Activated CD4-positive, CD25-positive, alpha-beta regulatory T cell treated with anti-CD3 and anti-CD28 coated beads, Interleukin-2, amount 50 U/mL, for 16 hours (primary cell): ENCODE measurements around the gene FBN2.
"Not testable (repeated sequence)": the region's sequence is repeated elsewhere in the genome, so short reads cannot be mapped to it uniquely, and the experiment has no call there.

Experiments used
- DNase-seq: peaks from one replicate; pipeline ENCODE4 v3.0.0-alpha.2; 2020; ENCODE audit warnings: low read depth, low spot score

The FBN2 gene

GRCh38 chr5:128358826-128359225 is 179.2 kb downstream of the FBN2 start:
- no peak for DNase-seq

DNA sequence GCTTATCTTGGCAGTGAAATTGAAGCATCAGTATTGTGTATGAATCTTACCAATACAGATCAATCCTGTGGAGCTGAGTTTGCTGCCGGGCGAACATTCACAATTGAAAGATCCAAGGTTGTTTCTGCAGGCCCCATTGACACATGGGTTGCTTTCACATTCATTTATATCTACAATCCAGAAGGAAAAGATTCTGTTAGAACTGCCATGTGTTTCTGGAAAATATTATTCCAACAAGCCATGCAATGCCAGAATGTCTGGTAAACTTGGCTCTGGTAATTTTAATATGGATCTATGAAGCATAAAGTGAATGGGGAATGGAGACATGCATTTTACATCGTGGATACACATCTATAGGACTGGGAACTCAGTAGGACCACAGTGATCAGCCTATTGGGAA is 180.8 kb downstream of the FBN2 start:
- no peak for DNase-seq

DNA sequence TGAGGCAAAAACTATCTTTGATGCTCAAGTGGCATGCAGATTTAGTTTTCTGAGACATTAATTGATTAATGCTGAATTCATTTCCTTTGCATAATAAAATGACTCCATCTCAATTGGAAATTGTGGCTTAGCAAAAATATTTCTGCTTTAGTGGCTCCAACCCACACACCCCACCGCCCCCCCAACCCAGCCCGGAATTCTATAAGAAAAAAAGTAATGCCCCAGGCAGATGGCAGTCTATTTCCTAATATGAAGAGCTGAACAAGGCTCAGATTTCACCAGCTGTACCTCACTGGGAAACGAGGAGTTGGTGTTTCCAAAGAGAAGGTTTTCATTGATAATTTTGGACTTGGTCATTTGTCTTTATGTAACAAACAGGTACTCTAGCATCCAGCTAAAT is 182.1 kb downstream of the FBN2 start:
- no peak for DNase-seq

DNA sequence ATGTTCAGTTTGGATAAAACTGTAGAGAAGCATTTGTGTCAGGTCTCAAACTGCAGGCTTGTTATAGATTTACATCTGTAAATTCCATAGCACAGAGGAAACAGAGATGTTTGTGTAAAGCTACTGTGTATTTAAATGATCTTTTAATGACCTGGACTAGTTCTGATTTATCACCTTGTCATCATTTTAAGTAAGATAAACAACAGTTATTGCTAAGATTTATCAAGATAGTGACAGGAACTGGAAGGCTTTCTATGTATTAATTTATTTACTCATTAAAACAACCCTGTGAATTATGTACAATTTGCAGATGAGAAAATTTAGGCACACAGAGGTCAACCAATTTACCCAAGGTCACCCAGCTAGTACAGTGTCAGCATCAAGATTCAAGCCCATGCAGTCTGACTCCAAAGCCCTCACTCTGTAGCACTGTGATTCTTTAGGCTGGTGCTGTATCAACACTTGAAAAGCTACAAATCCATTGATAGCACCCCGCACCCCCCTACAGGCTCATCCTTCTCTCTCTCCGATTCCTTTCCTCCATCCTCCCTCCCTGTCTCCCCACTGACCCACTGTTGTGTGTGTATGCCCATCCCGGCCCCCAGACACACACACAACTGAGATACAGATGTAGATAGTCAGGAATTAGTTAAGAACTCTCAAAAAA is 184.5 kb downstream of the FBN2 start:
- DNase-seq, result no peak

- DNase-seq, result no peak
These were observed 187.3 kb downstream of the FBN2 start for GRCh38 chr5:128350705-128351104.

GRCh38 chr5:128349044-128349858 is 188.8 kb downstream of the FBN2 start:
- no peak for DNase-seq

DNA sequence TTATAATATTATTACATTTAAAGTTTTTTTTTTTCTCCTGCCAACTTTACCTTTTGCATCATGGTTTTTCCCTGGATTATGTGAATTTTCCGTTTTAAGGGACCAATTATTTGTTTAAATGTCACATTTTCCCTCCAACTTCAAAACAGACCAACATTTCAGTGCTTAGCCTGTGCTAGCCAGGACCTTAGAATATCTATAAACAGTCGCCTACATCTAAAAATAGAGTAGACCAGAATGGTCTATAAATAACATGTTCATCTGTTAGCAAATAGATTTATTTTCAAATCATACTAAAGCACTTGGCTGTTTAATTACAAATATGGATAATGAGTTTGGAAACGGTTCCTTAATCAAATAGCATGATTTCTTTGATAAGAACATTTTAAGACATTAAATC is 192.0 kb downstream of the FBN2 start:
- DNase-seq, result no peak

- no peak for DNase-seq
These were observed 192.8 kb downstream of the FBN2 start for GRCh38 chr5:128345247-128345646.

DNA sequence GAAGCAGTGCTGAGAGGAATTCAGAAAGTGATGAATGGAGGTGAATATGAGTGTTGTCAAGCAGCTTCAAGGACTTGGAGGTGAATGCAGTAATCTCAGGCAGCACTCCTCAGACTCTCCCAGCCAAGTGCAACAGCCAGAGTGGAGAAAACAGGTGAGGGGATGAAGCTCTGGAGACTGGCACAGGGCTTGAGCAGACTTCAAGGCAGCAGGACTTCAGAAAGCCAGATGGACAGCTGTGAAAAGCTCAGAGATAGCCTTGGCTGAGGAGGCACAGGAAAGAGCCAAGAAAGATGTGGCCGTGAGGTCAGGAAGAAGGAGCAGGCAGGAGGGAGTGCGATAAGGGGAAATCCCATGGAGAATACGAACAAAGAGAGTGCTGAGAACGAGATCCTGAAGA is 194.9 kb downstream of the FBN2 start:
- no peak for DNase-seq

DNA sequence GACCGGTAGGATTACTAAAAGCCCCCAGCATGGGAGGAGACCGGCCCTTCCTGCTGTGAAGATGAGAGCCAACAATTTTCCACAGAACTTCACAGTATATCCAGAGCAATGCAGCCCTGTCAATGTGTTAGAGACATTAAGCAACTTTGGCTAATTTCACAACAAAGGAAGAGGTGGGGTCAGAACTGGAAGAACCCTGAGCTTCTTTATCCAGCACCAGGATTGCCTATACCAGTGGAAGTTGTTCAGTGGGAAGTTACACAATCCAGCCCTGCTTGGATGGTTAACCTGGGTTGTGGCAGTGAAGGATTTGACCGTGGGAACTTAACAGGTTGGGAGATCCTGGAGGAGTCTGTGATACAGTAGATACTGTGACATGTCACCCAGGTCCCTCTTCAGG is 197.0 kb downstream of the FBN2 start:
- no peak for DNase-seq

GRCh38 chr5:128340648-128341047 is 197.4 kb downstream of the FBN2 start:
- DNase-seq, result no peak

DNA sequence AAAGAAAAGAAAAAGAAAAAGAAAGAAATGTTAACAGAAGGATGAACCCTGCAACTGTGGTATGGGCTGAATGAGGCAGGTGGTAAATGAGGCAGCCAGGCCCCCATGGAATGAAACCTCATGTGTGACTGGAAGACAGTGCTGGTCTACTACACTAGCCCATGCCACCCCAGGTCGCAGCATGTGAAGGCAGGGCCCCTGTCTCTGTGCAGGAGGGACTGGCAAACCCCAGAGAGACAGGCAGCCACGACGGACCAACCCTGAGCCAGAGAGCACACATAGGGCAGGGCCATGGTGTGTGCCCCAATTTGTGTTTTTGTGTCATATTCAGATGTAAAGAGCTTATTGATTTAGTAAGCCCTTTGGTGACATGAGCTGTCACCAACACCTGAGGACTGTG is 198.5 kb downstream of the FBN2 start:
- no peak for DNase-seq

DNA sequence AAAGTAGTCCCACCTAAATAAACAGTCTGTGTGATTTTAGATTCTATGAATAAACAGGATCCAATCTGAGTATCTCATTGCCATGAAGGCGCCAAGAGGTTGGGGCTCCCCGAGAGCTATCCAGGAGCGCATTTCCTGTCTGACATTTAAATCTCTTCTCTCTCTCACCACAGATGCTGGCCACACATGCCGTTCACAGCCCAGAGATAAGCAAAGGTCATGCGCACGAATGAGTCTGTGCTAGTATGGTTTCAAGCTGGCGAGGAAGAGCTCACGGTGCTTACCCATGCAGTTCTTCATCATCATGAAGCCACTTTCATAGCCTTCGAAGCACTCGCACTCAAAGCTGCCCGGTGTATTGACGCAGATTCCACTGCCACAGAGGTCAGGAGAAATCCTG is 199.4 kb downstream of the FBN2 start:
- no peak for DNase-seq

DNA sequence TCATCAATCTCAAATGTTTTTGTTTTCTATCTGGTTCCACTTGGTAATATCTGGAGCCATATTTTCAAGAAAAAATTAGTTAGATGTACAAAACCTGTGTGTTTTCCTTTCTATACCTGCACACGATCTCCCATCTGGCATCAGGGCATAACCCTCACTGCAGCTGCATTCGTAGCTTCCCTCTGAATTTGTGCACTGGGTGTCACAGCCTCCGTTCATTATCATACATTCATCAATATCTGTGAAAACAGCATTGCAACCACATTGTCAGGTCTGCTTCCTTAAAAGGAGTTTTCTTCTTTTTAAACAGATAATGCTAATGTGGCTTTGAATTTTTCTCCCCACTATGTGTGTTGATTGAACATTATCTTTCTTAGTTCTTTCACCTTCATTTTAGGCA is 202.7 kb downstream of the FBN2 start:
- DNase-seq, result no peak

- DNase-seq, result no peak
These were observed 203.9 kb downstream of the FBN2 start for GRCh38 chr5:128334010-128334716.

DNA sequence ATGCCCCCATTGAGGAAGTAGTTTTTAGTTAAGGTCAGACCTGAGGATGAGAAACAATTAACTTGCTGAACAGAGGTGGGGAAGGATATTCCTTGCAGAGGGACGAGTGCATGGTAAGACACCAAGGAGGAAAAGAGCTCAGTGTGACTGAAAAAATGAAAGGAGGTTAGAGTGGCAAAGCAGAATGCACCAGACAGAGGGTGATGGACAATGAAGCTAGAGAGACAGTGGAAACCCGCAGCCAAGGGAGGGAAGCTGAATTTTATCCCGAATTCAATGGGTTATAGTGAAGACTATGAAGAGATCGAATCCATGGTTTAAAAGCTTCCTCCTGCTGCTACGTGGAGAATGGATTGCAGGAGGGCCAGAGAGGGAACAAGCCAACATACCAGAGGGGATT is 206.8 kb downstream of the FBN2 start:
- no peak for DNase-seq

GRCh38 chr5:128329386-128329939 is 208.6 kb downstream of the FBN2 start:
- no peak for DNase-seq

GRCh38 chr5:128328446-128328845 is 209.6 kb downstream of the FBN2 start:
- DNase-seq, result no peak

- no peak for DNase-seq
These were observed 210.0 kb downstream of the FBN2 start for GRCh38 chr5:128328007-128328406.

GRCh38 chr5:128321418-128321817 is 216.6 kb downstream of the FBN2 start:
- not testable (repeated sequence) for DNase-seq

DNA sequence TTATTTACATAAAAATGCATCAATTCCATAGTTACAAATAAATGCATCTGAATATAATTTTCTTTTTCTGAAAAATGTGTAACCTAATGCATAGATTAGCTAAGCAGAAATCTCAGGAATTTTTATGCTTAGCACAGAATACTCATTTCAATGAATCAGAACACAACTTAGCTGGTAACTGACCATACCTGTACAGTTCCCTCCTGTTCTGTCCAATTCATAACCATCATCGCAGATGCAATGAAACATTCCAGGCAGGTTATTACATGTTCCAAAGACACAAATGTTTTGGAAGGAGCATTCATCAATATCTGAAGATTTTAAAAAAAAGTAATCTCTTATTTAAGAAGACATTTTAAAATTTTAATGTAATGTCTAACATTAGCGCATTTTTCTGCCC is 219.4 kb downstream of the FBN2 start:
- DNase-seq, result no peak

DNA sequence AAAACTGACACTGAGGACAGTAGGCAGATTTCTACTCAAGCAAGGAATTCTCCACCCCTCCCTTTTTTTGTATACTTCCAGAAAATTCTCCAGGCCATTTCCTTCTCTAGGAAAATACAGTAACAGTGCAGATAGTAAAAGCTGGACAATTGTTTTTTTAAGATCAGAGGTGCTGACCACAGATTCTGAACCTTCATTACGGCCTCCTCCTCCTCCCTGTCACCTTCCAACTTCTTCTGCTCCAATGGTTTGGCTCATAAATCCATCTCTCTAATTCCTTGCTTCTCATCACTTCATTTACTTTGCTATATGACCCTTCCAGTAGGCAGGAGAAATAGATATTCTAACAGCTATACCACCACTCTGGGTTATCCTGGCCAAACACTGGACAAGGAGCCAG is 220.6 kb downstream of the FBN2 start:
- no peak for DNase-seq
